ENCODE measurements around the gene CAMTA1.

Gene CAMTA1

DNA sequence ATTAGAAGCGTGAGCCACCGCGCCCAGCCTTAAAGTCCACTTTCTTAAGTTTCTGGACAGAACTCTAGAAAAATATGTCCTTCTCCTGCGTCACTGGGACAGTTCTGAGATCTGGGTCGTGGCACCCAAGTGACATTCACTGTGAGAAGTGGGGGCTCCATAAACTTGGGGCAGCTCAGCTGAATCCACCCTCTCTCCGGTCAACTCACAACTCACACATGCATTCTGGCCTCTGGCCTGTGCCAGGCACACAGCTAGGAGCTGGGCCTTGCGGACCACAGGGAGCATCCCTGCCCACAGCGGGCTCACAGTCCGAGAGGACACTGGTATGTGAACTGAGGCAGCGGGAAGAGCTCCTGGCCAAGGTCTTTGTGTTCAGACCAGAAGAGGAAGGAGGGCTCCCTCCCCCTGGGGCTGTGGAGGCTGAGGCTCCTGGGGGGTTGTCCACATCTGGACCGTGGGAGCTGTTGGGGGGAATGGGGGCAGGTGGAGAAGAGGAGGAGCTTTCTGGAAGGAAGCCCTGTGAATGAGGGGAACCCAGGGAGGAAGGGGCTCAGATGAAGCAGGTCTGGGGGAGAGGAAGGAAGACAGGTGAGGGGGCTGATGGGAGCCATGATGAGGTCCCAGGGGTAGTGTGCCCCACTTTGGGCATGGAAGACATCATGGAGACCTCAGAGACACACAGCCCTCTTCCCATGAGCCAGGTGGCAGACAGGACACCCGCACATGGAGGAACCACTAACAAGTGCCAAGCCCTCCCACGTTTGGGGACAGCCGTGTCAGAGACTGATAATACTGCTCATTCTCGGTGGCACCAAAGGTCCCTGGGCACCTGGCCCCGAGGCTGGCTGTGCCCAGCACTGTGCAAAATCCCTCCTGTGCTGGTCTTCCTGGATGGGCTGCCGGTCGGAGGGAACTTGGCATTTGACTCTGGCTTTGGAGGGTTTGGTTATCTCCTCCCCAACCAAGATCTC, 794.9 kb downstream of the CAMTA1 start:
- H3K27me3 Mint-ChIP-seq, result no peaks in the 10 kb centered on the region
- H3K4me1 Mint-ChIP-seq (ENCODE audit: low read depth), result no peaks in the 10 kb centered on the region
- H3K4me3 Mint-ChIP-seq, result no peak overlapping the region
- intact Hi-C loops (cut with micrococcal nuclease), result no loop called here
- no peaks in the 10 kb centered on the region for H3K9me3 Mint-ChIP-seq
- no peak overlapping the region for H3K27ac Mint-ChIP-seq
- H3K36me3 Mint-ChIP-seq (ENCODE audit: low read depth), result no peaks in the 10 kb centered on the region

DNA sequence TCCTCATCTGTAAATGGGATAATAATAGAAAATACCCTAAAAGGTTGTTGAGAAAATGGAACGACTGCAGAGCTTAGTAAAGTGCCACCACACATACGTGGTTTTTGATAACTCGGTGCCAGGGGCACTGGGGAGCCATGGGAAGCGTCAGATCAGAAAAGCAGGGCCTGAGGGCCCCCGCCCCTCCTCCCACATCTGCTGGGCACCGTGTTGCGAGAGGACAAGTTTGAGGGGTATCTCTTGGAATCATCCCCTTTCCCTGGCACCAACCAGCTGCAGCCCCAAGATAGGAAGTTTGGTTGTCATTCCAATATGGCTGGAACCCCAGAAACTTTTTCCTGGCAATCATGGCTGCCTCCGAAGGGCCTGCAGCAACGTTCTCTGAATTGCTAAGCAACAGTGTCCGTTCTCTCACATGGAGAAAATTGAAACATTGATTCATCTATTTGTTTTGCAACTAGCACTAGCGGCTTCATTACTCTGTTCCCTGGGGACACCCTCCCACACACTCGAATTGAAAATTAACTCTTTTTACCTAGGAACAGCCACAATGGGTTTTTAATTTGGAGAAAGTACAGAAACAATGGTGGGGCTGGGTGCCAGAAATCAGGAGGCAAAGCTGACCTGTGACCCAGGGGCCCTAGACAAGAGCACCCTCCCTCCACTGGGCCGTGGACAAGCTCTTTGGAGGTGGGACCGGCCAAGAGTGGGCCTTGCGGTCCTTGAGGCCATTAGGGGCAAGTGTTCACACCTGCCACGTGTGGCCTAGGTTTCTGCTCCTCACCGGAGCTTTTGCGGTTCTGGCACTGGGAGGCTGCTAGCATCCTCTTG, 795.9 kb downstream of the CAMTA1 start:
- Mint-ChIP-seq H3K4me3 (no peak overlapping the region), H3K27me3 (no peaks in the 10 kb centered on the region), H3K9me3 (no peaks in the 10 kb centered on the region), H3K36me3 (ENCODE audit: low read depth) (no peaks in the 10 kb centered on the region), H3K27ac (no peak overlapping the region), H3K4me1 (ENCODE audit: low read depth) (no peaks in the 10 kb centered on the region)
- intact Hi-C loops (cut with micrococcal nuclease), result no loop called here

DNA sequence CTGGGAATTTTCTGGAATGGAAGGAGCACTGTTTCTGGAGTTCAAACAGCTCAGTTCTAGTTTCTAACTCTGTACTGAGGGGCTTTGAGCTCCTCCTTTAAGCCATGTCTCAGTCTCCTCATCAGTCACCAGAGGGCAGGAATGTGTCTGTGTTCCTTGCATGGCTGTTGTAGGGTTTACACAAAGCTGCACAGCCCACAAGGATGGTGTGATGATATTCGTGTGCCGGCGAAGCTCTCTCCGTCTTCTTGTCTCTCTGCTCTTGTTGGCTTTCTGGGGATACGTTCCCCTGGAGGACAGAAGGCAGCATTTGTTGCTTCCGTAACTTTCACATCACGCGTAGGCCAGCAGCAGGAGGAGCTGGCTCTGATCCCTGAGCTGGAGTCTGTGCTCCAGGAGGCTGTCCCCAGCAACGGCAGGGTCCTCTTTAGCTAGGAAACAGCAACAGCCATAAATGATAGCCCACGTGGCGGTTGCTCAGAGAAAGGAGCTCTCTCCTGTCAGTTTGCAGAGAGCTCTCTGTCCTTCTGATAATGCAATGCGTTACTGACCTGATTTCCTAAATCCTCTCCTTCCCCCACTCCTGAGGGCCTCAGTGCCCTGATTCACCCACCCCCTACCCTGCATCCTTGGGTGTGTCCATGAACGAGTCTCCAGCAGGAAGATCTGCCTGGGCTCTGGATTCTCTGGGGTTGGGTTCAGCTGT, 796.7 kb downstream of the CAMTA1 start:
- no peaks in the 10 kb centered on the region for H3K27me3 Mint-ChIP-seq
- no peaks in the 10 kb centered on the region for H3K9me3 Mint-ChIP-seq
- intact Hi-C loops (cut with micrococcal nuclease), result no loop called here
- no peaks in the 10 kb centered on the region for H3K4me1 Mint-ChIP-seq (ENCODE audit: low read depth)
- H3K36me3 Mint-ChIP-seq (ENCODE audit: low read depth), result no peaks in the 10 kb centered on the region
- no peak overlapping the region for H3K4me3 Mint-ChIP-seq
- H3K27ac Mint-ChIP-seq, result no peak overlapping the region

DNA sequence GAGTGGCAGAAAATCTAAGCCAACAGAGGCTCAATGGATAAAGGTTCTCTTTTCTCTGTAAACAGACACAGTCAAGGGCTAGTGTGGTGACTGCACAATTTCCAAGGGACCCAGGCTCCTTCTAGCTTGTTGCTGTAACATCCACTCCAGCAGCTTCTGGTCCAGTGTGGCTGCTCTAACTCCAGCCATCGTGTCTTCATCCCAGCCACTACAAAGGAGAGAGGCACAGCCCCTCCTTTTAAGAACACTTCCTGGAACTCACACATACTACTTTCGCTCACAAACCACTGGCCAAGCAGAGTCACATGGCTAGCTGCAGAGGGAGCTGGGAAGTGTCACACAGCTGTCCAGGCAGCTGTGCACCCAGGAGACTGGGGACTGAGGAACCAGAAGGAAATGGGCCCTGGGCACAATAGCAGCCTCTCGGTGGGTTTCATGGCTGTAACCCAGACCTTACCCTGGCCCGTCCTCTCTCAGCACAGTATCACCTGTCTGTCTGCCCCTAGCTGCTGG, 797.3 kb downstream of the CAMTA1 start:
- H3K27me3 Mint-ChIP-seq, result no peaks in the 10 kb centered on the region
- H3K27ac Mint-ChIP-seq, result no peak overlapping the region
- H3K36me3 Mint-ChIP-seq (ENCODE audit: low read depth), result no peaks in the 10 kb centered on the region
- intact Hi-C loops (cut with micrococcal nuclease), result no loop called here
- H3K4me3 Mint-ChIP-seq, result no peak overlapping the region
- no peaks in the 10 kb centered on the region for H3K4me1 Mint-ChIP-seq (ENCODE audit: low read depth)
- no peaks in the 10 kb centered on the region for H3K9me3 Mint-ChIP-seq

DNA sequence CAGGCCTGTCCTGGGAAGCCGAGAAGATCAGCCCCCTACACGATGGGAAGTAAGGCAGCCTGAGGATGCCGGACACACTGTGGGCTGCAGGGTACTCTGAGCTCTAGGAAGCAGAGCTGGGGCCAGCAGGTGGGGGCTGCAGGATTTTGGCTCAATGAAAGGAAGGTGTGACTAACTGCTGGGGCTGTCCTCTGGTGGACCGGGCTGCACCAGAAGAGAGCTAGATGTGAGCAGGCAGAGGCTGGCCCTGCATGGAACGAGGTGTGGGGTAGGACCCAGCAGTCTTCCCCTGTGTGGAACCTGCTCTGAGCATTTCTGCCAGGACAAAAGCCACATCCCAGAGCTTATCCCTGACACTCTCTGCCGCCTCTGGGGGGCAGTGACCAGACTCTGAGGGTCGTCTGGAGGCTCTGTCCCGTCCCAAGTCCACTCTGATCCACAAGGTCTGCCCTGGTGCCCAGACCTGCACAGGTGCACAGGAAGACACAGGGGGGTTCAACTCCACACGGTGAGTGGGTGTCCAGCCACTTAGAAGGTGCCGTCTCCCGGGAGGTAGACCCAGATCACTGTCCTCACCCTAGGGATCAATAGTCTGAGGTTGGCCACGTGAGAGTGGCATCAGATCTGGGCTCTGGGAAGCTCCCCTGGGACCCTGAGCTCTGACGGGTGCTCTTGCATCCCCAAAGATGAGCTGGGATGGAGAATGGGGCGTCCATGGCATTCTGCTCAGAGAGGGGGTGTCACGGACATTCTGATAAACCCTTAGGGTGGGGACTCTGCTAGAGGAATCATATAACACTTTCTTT, 798.2 kb downstream of the CAMTA1 start:
- intact Hi-C loops (cut with micrococcal nuclease), result no loop called here
- Mint-ChIP-seq H3K9me3 (no peaks in the 10 kb centered on the region), H3K4me1 (ENCODE audit: low read depth) (no peaks in the 10 kb centered on the region), H3K4me3 (no peak overlapping the region), H3K27me3 (no peaks in the 10 kb centered on the region), H3K36me3 (ENCODE audit: low read depth) (no peaks in the 10 kb centered on the region), H3K27ac (no peak overlapping the region)

DNA sequence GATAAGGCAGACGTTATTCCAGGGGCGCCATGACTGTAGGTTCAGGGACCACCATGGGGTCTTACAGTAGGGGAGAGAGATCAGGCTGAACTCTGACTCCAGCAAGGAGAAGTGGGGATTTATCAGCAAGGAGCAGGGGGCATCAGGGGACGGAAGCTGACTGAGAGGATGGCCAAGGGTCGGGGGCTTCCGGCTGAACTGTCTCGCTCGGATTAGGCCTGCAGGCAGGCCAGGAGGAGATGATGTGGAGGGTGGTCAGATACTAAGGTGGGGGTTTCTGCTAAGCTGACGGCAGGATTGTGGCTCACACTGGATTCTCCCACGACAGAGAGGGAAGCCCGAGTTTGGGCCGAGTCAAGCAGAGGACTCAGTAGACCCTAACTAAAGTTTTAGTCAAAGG, 798.9 kb downstream of the CAMTA1 start:
- no peaks in the 10 kb centered on the region for H3K4me1 Mint-ChIP-seq (ENCODE audit: low read depth)
- no peaks in the 10 kb centered on the region for H3K9me3 Mint-ChIP-seq
- intact Hi-C loops (cut with micrococcal nuclease), result no loop called here
- no peaks in the 10 kb centered on the region for H3K27me3 Mint-ChIP-seq
- no peak overlapping the region for H3K27ac Mint-ChIP-seq
- no peaks in the 10 kb centered on the region for H3K36me3 Mint-ChIP-seq (ENCODE audit: low read depth)
- no peak overlapping the region for H3K4me3 Mint-ChIP-seq

DNA sequence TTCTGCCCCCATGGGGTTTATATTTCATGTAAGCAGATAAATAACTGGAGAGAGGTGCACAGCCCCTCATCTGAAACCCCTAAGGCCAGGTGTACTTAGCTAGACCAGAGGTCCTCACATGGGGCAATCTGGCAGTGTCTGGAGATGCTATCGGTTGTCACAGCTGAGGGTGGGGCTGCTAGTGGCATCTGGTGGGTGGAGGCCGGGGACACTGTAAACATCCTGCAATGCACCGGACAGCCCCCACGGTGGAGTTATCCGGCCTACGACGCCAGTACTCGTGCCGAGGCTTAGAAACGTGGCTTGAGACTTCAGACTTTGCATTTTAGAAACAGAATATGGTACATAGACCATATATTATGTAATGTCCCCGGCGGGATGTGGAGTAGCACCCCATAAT, 799.4 kb downstream of the CAMTA1 start:
- H3K9me3 Mint-ChIP-seq, result no peaks in the 10 kb centered on the region
- no peak overlapping the region for H3K27ac Mint-ChIP-seq
- H3K36me3 Mint-ChIP-seq (ENCODE audit: low read depth), result no peaks in the 10 kb centered on the region
- no peak overlapping the region for H3K4me3 Mint-ChIP-seq
- no peaks in the 10 kb centered on the region for H3K27me3 Mint-ChIP-seq
- intact Hi-C loops (cut with micrococcal nuclease), result no loop called here
- no peaks in the 10 kb centered on the region for H3K4me1 Mint-ChIP-seq (ENCODE audit: low read depth)

DNA sequence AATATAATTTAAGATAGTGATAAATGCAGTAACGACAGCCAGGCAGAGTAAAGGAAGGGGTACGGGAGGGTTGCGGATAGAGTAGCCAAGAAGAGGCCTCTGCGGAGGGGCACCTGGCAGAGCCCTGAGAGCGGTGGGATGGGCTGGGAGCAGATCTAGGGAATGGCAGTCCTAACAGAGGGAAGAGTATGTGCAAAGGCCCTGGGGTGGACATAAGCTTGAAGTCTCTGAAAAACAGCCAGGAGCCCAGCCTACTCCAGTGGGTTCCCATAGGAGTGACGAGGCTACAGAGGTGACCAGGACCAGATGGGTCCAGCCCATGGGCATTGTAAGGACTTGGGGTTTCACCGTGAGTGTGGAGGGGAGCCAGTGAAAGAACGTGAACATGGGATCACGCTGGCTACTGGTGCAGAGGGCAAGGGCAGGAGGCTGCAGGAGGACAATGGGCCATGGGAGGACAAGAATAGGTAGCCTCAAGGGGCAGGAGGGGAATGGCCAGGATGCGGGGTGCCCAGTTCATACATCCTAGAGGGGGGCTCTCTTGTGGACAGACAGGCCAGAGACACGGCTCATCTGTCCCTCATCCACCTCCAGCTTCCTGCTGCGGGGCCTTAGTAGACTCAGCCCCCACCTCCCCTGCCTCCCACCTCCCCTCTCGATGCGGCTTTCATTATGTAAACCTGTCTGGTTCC, 800.1 kb downstream of the CAMTA1 start:
- no peaks in the 10 kb centered on the region for H3K27me3 Mint-ChIP-seq
- H3K27ac Mint-ChIP-seq, result no peak overlapping the region
- H3K36me3 Mint-ChIP-seq (ENCODE audit: low read depth), result no peaks in the 10 kb centered on the region
- H3K9me3 Mint-ChIP-seq, result no peaks in the 10 kb centered on the region
- no peaks in the 10 kb centered on the region for H3K4me1 Mint-ChIP-seq (ENCODE audit: low read depth)
- intact Hi-C loops (cut with micrococcal nuclease), result no loop called here
- no peak overlapping the region for H3K4me3 Mint-ChIP-seq

DNA sequence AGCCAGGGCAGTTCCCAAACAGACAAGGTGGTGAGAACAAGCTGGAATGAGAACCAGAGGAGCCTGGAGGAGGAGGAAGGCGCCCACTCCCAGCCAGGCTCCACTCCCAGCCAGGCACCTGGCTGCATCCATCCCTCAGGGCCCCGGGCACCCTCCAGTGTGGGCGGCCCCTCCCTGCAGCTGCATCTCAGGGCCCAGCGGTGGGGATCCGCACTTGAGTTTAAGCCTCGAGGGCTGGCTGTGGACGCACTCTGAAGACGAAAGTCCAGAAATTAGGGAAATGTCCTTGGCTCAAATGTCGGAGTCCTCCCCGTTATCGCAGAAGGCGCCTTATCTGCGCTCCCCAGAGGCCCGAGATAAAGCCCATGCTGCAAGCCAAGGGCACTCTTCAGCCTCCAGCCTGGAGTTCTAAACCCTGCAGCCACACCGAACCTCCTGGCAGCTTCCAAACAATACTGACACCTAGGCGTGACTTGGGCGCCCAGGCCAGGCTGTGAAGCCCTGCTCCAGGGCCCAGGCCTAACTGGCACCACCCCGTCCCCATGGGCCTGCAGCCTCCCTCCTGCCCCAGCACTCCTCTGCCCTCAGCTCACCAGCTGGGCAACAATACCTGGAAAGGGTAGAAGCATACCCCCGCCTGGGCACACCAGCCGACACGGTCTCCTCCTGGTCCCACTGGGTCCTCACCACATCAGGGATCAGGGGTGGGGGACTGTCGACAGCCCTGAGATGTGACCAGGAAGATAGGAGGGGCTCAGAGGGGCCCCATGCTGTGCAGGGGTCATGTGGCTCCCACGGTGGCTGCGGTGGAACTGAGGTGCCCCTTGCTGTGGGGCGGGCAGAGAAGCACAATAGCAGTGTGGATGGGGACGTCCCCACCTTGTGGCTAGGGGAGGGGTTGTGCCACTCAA, 801.0 kb downstream of the CAMTA1 start:
- intact Hi-C loops (cut with micrococcal nuclease), result no loop called here
- no peak overlapping the region for H3K27ac Mint-ChIP-seq
- no peaks in the 10 kb centered on the region for H3K36me3 Mint-ChIP-seq (ENCODE audit: low read depth)
- no peaks in the 10 kb centered on the region for H3K9me3 Mint-ChIP-seq
- H3K4me1 Mint-ChIP-seq (ENCODE audit: low read depth), result no peaks in the 10 kb centered on the region
- no peak overlapping the region for H3K4me3 Mint-ChIP-seq
- no peaks in the 10 kb centered on the region for H3K27me3 Mint-ChIP-seq

DNA sequence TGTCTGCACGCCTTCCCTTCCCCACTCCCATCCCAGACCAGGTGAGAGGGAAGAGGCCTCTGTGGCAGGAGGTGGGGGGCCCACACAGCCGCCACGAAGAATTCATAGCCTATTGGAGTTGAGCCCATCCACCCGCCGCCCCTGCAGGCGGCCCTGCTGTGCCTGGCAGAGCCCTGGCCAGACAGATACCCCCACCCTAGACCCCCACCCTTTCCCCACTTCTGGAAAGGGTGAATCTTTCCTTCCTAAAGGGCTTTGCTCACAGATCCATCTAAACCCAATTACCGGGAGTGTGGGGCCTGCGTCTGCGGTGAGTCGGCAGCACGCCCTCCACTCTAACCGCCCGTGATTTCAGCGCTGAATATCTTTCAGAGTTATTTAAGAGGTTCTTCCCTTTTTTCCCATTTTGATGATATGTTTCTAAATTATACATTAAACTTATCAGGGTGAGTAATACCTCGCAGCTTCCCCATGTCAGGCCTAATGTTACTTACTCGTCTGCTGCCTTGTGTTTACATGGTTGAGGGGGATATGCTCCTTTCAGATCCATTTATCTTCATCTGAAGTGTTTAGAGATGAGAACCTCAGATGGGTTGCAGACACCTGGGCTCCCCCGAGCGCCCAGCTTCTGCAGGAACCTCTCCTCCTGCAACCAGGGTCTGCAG, 802.0 kb downstream of the CAMTA1 start:
- H3K4me3 Mint-ChIP-seq, result no peak overlapping the region
- H3K36me3 Mint-ChIP-seq (ENCODE audit: low read depth), result no peaks in the 10 kb centered on the region
- H3K27ac Mint-ChIP-seq, result no peak overlapping the region
- H3K4me1 Mint-ChIP-seq (ENCODE audit: low read depth), result no peaks in the 10 kb centered on the region
- H3K9me3 Mint-ChIP-seq, result no peaks in the 10 kb centered on the region
- H3K27me3 Mint-ChIP-seq, result no peaks in the 10 kb centered on the region
- intact Hi-C loops (cut with micrococcal nuclease), result no loop called here

DNA sequence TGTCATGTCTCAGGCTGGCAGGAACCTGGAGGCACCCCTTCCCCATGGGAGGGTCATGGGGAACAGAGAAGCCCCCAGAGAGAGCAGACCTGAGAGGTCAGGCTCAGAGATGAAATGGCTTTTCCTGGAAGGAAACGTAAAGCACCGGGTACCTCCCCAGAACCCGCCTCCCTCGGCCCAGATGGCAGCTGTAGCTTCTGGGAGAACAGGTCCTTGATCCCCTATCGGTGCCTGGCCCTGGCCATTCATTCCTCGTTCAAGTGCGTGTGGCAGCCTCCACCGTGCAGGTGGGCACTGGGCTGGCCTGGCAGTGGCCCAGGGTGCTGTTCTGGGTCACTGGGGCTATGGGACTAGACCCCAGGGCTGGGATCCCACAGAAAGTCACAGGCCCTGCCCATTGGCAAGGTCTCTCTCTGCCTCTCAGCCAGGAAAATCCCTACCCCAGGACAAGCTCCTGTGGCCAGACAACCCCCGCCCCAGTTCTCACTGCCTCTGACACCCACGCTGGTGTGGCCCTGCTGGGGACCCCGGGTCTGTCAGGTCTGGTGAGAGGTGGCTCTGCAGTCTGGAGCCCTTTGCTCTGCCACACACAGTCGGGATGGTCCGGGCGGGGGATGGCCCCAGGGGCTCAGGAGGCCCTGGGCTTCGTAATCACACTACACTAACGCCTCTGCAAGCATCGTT, 802.7 kb downstream of the CAMTA1 start:
- Mint-ChIP-seq H3K27ac (no peak overlapping the region), H3K4me1 (ENCODE audit: low read depth) (no peaks in the 10 kb centered on the region), H3K27me3 (no peaks in the 10 kb centered on the region), H3K36me3 (ENCODE audit: low read depth) (no peaks in the 10 kb centered on the region), H3K9me3 (no peaks in the 10 kb centered on the region), H3K4me3 (no peak overlapping the region)
- intact Hi-C loops (cut with micrococcal nuclease), result no loop called here

All from dendritic cell treated with granulocyte-macrophage colony-stimulating factor and Interleukin-4, amounts not matched to agents 40 ng/mL and 50 ng/mL, for 4 days (primary cell).